GM23338 (cell line): ENCODE measurements around the gene KLHDC8B. TPM values are rescaled to one million over a fixed set of nuclear protein-coding genes. Genes with fewer than 3 reads are reported as not detected.

Experiments used
- ATAC-seq: fragments of 200-7000 bp; cut with Tn5 transposase; 3 replicates; pipeline ENCODE4 v1.9.1; 2020
- DNase-seq: peaks from one replicate; pipeline ENCODE4 v3.0.0-alpha.2; 2015; ENCODE audit warnings: low spot score
- H2AFZ ChIP-seq: fragments of 200-600 bp; sonication (generic); 2 replicates; pipeline ENCODE4 v1.8.0; 2016; ENCODE audit warnings: antibody characterized with exemption, mild to moderate bottlenecking, moderate library complexity
- H3F3A ChIP-seq: fragments of 200-600 bp; sonication (generic); replicated peaks from 2 replicates; pipeline ENCODE4 v1.8.0; 2017; ENCODE audit warnings: antibody characterized with exemption, mixed run types, low read depth
- H3K27ac ChIP-seq: fragments of 200-600 bp; sonication (generic); 2 replicates; pipeline ENCODE4 v1.6.1; 2016; ENCODE audit warnings: low read depth
- H3K27me3 ChIP-seq: fragments of 200-600 bp; sonication (generic); 2 replicates; pipeline ENCODE4 v1.8.0; 2016; ENCODE audit warnings: mild to moderate bottlenecking, mixed run types, moderate library complexity; ENCODE audit not compliant: insufficient read depth
- H3K36me3 ChIP-seq: fragments of 200-600 bp; sonication (generic); 2 replicates; pipeline ENCODE4 v1.8.0; 2016; ENCODE audit warnings: mild to moderate bottlenecking; ENCODE audit not compliant: insufficient read depth
- H3K4me1 ChIP-seq: fragments of 200-600 bp; sonication (generic); 2 replicates; pipeline ENCODE4 v1.8.0; 2016; ENCODE audit warnings: mild to moderate bottlenecking, moderate library complexity; ENCODE audit not compliant: insufficient read depth
- H3K4me2 ChIP-seq: fragments of 200-600 bp; sonication (generic); 2 replicates; pipeline ENCODE4 v1.7.1; 2017; ENCODE audit warnings: mixed run types
- H3K4me3 ChIP-seq: fragments of 200-600 bp; sonication (generic); 2 replicates; pipeline ENCODE4 v1.6.1; 2016; ENCODE audit warnings: mixed run types
- H3K79me2 ChIP-seq: fragments of 200-600 bp; sonication (generic); replicated peaks from 2 replicates; pipeline ENCODE4 v1.8.0; 2017; ENCODE audit warnings: mild to moderate bottlenecking; ENCODE audit not compliant: insufficient read depth
- H3K9me2 ChIP-seq: fragments of 200-600 bp; sonication (generic); 2 replicates; pipeline ENCODE4 v1.8.0; 2017; ENCODE audit not compliant: insufficient read depth
- H4K20me1 ChIP-seq: fragments of 200-600 bp; sonication (generic); replicated peaks from 2 replicates; pipeline ENCODE4 v1.8.0; 2017; ENCODE audit warnings: mild to moderate bottlenecking; ENCODE audit not compliant: insufficient read depth
- H3K27ac Mint-ChIP-seq: 2 replicates; pipeline ENCODE4 v1.8.0; 2020; ENCODE audit warnings: inconsistent platforms, mild to moderate bottlenecking, moderate library complexity, mixed read lengths
- H3K27me3 Mint-ChIP-seq: 3 replicates; pipeline ENCODE4 v1.8.0; 2022; ENCODE audit warnings: low read depth, mild to moderate bottlenecking, moderate library complexity, mixed read lengths, inconsistent platforms; ENCODE audit not compliant: insufficient read depth, poor library complexity
- H3K36me3 Mint-ChIP-seq: 3 replicates; pipeline ENCODE4 v1.8.0; 2021; ENCODE audit warnings: low read depth, mild to moderate bottlenecking, inconsistent platforms, moderate library complexity, mixed read lengths
- H3K4me1 Mint-ChIP-seq: 3 replicates; pipeline ENCODE4 v1.8.0; 2020; ENCODE audit warnings: mild to moderate bottlenecking, inconsistent platforms, mixed read lengths
- H3K4me3 Mint-ChIP-seq: 3 replicates; pipeline ENCODE4 v1.8.0; 2021; ENCODE audit warnings: moderate library complexity, mild to moderate bottlenecking, inconsistent platforms, mixed read lengths
- H3K9me3 Mint-ChIP-seq: 3 replicates; pipeline ENCODE4 v1.8.0; 2020; ENCODE audit warnings: moderate library complexity, mild to moderate bottlenecking, inconsistent platforms, mixed read lengths
- CREB1 ChIP-seq: fragments of 250-450 bp; sonication (Bioruptor Pico); IDR thresholded peaks from 2 replicates; pipeline ENCODE4 v1.5.0; 2020; ENCODE audit warnings: low read depth, mild to moderate bottlenecking, moderate library complexity
- EZH2 ChIP-seq: fragments of 200-600 bp; sonication (generic); IDR thresholded peaks from one replicate; pipeline ENCODE4 v1.8.0; 2017; ENCODE audit warnings: antibody characterized with exemption, mild to moderate bottlenecking, low read depth; ENCODE audit not compliant: unreplicated experiment
- EZH2phosphoT487 ChIP-seq: fragments of 200-600 bp; sonication (generic); IDR thresholded peaks from one replicate; pipeline ENCODE4 v1.8.1; 2018; ENCODE audit warnings: antibody characterized with exemption; ENCODE audit not compliant: unreplicated experiment
- JUNB ChIP-seq: IDR thresholded peaks from one replicate; pipeline ENCODE4 v1.6.1; 2016; ENCODE audit warnings: antibody characterized with exemption; ENCODE audit not compliant: unreplicated experiment
- NANOG ChIP-seq: IDR thresholded peaks from 2 replicates; pipeline ENCODE4 v1.6.1; 2016; ENCODE audit warnings: antibody characterized with exemption, borderline replicate concordance
- POLR2AphosphoS5 ChIP-seq: IDR thresholded peaks from 2 replicates; pipeline ENCODE4 v1.6.1; 2016; ENCODE audit warnings: antibody characterized with exemption, low read depth
- STAT1 ChIP-seq: IDR thresholded peaks from one replicate; pipeline ENCODE4 v1.6.1; 2016; ENCODE audit warnings: antibody characterized with exemption; ENCODE audit not compliant: unreplicated experiment
- ZNF114 ChIP-seq: fragments of 250-450 bp; sonication (Bioruptor Pico); IDR thresholded peaks from 2 replicates; pipeline ENCODE4 v1.5.0; 2020; ENCODE audit warnings: mild to moderate bottlenecking, moderate library complexity
- ZNF331 ChIP-seq: fragments of 250-450 bp; sonication (Bioruptor Pico); IDR thresholded peaks from 2 replicates; pipeline ENCODE4 v1.5.0; 2020; ENCODE audit warnings: low read depth, mild to moderate bottlenecking, moderate library complexity
- ZNF462 ChIP-seq: fragments of 250-450 bp; sonication (Bioruptor Pico); IDR thresholded peaks from 2 replicates; pipeline ENCODE4 v1.5.0; 2020; ENCODE audit warnings: mild to moderate bottlenecking, moderate library complexity
- polyA plus RNA-seq: library from polyadenylated mRNA; unstranded; fragments of >200 nt; fragmentation: Nextera tagmentation; extraction: Ambion mirVana; gene quantifications from 2 replicates; pipeline ENCODE4 v1.2.1, GENCODE V29; 2016
- total RNA-seq: library from RNA; depleted of rRNA; stranded (reverse); fragments of >200 nt; shearing (Covaris generic); gene quantifications from 2 replicates; pipeline ENCODE4 v1.2.3, GENCODE V29; 2014
- TF ChIP-seq, protein P1 (sequence below): IDR thresholded peaks from one replicate; pipeline ENCODE4 v1.6.1; 2018; ENCODE audit warnings: antibody characterized with exemption; ENCODE audit not compliant: unreplicated experiment
- TF ChIP-seq, protein P2 (sequence below), 2 experiments: fragments of 200-600 bp in 1 of 2; sonication (generic) in 1 of 2; conservative IDR thresholded peaks; 2 replicates each; pipeline versions ENCODE4 v1.5.1 to v1.6.1; 2016 to 2017; ENCODE audit warnings: antibody characterized with exemption in 2 of 2, low read depth in 2 of 2, mild to moderate bottlenecking in 2 of 2, moderate library complexity in 1 of 2
- TF ChIP-seq, protein P3 (sequence below): IDR thresholded peaks from 2 replicates; pipeline ENCODE4 v1.6.1; 2016; ENCODE audit warnings: antibody characterized with exemption

Gene KLHDC8B
- total and polyA plus RNA-seq, 2 experiments from 2014 or later: 4.7 to 11.1 TPM

DNA sequence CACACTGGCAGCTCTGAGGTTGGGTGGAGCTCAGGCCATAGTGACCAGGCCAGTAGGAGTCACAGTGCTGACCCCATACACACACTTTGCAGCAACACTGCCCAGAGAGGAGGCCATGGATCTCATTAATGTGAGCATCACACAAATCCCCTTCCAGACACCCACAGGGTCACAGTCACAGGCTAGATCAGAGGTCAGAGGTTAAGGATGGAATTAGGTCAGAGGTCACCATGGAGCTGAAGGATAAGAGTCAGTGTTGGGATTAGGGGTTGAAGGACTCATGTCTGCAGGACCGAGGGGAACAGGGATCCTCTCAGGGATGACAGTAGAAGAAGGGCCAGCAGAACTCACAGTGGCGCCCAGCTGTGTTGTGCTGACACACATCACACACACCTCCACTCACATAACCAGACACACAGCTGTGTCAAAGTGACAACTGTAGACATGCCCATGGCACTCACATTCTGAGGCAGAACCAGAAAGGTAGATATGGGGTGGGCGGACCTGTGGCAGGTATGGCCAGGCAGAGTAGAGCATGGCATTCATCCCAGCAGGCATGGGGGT lies 18.0 kb upstream of the KLHDC8B start:
- Histone ChIP-seq H3K4me2 (no peak overlapping the region), H3K9me2 (no peaks in the 10 kb centered on the region), H2AFZ (no peak overlapping the region), H3K4me3 (no peak overlapping the region), H3K36me3 (no peaks in the 10 kb centered on the region), H3K27me3 (no peaks in the 10 kb centered on the region), H3K27ac (no peak overlapping the region), H3F3A (peaks cover 6% of the 10 kb centered on the region), H4K20me1 (no peaks in the 10 kb centered on the region; the same call in 1 of the 2 replicates), H3K79me2 (no peaks in the 10 kb centered on the region), H3K4me1 (no peaks in the 10 kb centered on the region)
- Mint-ChIP-seq H3K27ac (no peak overlapping the region), H3K4me1 (peaks cover 3% of the 10 kb centered on the region; the same call in 1 of the 3 replicates), H3K4me3 (no peak overlapping the region), H3K27me3 (peaks cover 14% of the 10 kb centered on the region), H3K36me3 (no peaks in the 10 kb centered on the region), H3K9me3 (no peaks in the 10 kb centered on the region)
- TF ChIP-seq ZNF114 (CRISPR knock-in tag): no peak
- TF ChIP-seq, protein P1, sequence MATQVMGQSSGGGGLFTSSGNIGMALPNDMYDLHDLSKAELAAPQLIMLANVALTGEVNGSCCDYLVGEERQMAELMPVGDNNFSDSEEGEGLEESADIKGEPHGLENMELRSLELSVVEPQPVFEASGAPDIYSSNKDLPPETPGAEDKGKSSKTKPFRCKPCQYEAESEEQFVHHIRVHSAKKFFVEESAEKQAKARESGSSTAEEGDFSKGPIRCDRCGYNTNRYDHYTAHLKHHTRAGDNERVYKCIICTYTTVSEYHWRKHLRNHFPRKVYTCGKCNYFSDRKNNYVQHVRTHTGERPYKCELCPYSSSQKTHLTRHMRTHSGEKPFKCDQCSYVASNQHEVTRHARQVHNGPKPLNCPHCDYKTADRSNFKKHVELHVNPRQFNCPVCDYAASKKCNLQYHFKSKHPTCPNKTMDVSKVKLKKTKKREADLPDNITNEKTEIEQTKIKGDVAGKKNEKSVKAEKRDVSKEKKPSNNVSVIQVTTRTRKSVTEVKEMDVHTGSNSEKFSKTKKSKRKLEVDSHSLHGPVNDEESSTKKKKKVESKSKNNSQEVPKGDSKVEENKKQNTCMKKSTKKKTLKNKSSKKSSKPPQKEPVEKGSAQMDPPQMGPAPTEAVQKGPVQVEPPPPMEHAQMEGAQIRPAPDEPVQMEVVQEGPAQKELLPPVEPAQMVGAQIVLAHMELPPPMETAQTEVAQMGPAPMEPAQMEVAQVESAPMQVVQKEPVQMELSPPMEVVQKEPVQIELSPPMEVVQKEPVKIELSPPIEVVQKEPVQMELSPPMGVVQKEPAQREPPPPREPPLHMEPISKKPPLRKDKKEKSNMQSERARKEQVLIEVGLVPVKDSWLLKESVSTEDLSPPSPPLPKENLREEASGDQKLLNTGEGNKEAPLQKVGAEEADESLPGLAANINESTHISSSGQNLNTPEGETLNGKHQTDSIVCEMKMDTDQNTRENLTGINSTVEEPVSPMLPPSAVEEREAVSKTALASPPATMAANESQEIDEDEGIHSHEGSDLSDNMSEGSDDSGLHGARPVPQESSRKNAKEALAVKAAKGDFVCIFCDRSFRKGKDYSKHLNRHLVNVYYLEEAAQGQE: no peak
- TF ChIP-seq NANOG: no peak
- TF ChIP-seq ZNF462 (CRISPR knock-in tag): no peak
- no peak for TF ChIP-seq ZNF331 (CRISPR knock-in tag)
- no peak for TF ChIP-seq POLR2AphosphoS5
- TF ChIP-seq CREB1 (CRISPR knock-in tag): no peak
- TF ChIP-seq STAT1: no peak
- TF ChIP-seq EZH2phosphoT487: no peak
- TF ChIP-seq EZH2: no peak
- TF ChIP-seq, protein P2, sequence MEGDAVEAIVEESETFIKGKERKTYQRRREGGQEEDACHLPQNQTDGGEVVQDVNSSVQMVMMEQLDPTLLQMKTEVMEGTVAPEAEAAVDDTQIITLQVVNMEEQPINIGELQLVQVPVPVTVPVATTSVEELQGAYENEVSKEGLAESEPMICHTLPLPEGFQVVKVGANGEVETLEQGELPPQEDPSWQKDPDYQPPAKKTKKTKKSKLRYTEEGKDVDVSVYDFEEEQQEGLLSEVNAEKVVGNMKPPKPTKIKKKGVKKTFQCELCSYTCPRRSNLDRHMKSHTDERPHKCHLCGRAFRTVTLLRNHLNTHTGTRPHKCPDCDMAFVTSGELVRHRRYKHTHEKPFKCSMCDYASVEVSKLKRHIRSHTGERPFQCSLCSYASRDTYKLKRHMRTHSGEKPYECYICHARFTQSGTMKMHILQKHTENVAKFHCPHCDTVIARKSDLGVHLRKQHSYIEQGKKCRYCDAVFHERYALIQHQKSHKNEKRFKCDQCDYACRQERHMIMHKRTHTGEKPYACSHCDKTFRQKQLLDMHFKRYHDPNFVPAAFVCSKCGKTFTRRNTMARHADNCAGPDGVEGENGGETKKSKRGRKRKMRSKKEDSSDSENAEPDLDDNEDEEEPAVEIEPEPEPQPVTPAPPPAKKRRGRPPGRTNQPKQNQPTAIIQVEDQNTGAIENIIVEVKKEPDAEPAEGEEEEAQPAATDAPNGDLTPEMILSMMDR (conservative IDR thresholded peaks at IDR 0.05; ENCODE audit: low read depth in 2 of 2): no peak
- TF ChIP-seq, protein P3, sequence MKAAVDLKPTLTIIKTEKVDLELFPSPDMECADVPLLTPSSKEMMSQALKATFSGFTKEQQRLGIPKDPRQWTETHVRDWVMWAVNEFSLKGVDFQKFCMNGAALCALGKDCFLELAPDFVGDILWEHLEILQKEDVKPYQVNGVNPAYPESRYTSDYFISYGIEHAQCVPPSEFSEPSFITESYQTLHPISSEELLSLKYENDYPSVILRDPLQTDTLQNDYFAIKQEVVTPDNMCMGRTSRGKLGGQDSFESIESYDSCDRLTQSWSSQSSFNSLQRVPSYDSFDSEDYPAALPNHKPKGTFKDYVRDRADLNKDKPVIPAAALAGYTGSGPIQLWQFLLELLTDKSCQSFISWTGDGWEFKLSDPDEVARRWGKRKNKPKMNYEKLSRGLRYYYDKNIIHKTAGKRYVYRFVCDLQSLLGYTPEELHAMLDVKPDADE: no peak
- TF ChIP-seq JUNB: no peak
- DNase-seq: no peak
- ATAC-seq: no peak
